ENCODE data around the gene ZC3H7B.

The ZC3H7B gene

DNA sequence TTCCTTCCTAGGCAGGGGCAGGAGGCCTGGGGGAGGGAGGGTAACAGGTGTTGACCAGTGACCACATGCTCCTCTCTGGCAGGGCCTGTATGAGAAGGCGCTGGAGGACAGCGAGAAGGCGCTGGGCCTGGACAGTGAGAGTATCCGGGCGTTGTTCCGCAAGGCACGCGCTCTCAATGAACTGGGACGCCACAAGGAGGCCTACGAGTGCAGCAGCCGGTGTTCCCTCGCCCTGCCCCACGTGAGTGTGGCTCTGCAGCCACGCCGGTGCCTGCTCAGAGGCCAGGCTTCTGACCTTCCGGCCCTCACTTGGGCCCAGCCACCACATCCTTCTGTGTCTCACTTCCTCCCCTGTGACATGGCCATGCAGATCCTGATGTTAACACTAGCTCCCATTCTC lies 25.8 kb downstream of the ZC3H7B start:
- H3K27me3 ChIP-seq (ENCODE audit: control insufficient read depth, insufficient read depth, low read length) = no peaks in the 10 kb centered on the region
- WGBS (ENCODE audit: insufficient coverage, insufficient read length) = no CpG with 5 or more reads among the region's 16 CpGs
- H3K9me3 ChIP-seq (ENCODE audit: control insufficient read depth, insufficient read depth, low read length) = no peaks in the 10 kb centered on the region
- H3K36me3 ChIP-seq (ENCODE audit: control insufficient read depth, insufficient read depth, low read length) = peaks cover 30% of the 10 kb centered on the region
- no peaks in the 10 kb centered on the region for H3K4me1 ChIP-seq (ENCODE audit: control insufficient read depth, insufficient read depth, low read length)
- no peak overlapping the region for H3K4me3 ChIP-seq (ENCODE audit: low read length)
- no peak for DNase-seq (ENCODE audit: low read depth, low spot score)
- H3K27ac ChIP-seq (ENCODE audit: low read length) = no peak overlapping the region

DNA sequence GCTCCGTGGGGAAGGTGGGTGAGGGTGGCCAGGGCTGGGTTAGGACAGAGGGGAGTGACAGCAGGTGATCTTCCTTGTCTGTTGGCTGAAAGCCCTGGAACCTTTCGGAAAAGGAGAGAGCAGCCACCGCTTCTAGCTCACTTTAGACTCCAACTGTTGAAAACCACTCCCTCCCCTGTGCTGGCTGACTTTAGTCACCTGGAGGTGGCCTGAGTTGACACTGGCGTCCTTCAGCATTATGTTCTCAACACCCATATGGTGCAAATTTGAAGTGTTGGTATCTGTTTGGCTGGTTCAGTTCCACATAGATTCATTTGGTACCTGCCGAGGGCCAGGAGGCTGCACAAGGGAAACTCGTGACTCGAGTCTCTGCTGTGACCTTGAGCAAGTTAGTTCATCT lies 28.8 kb downstream of the ZC3H7B start:
- no peaks in the 10 kb centered on the region; the same call in 1 of the 2 replicates for H3K4me1 ChIP-seq (ENCODE audit: control insufficient read depth, insufficient read depth, low read length)
- H3K27ac ChIP-seq (ENCODE audit: low read length) = no peak overlapping the region
- no peak for DNase-seq (ENCODE audit: low read depth, low spot score)
- H3K4me3 ChIP-seq (ENCODE audit: low read length) = no peak overlapping the region
- no peaks in the 10 kb centered on the region for H3K27me3 ChIP-seq (ENCODE audit: control insufficient read depth, insufficient read depth, low read length)
- H3K9me3 ChIP-seq (ENCODE audit: control insufficient read depth, insufficient read depth, low read length) = no peaks in the 10 kb centered on the region
- no CpG with 5 or more reads among the region's 7 CpGs for WGBS (ENCODE audit: insufficient coverage, insufficient read length)
- H3K36me3 ChIP-seq (ENCODE audit: control insufficient read depth, insufficient read depth, low read length) = peaks cover 28% of the 10 kb centered on the region

DNA sequence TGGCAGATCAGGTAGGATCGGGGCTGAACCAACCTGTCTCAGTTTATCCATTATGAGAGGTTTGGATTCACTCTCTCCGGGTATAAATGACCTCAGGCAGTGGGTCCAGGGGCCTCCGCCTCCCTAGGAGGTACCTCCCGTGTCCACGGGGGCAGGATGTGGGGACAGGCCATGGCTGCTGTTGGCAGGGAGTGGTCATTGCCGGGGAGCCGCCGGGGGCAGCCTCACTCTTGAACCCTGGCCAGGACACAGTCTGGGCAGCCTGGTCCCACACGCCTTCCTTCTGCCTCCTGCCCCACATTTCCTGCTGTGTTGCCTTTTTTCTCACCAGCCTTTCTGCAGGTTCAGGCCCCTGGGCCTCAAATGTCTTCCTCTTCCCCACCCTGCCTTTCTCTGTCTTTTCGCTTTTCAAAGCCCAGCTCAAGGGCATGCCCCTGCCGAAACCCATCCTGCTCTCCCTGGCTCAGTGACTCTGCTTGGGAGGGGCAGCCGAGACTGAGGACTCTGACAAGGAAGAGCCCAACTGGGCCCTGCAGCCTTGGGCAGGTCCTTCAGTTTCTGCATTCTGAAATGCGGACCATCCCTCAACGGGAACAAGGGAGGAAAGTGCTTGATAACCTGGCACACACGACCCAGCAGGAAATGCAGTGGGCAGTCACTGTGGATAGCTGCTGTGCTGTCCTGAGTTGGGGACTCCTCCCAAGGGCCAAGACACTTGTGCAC lies 31.1 kb downstream of the ZC3H7B start:
- no CpG with 5 or more reads among the region's 15 CpGs for WGBS (ENCODE audit: insufficient coverage, insufficient read length)
- Histone ChIP-seq H3K27ac (ENCODE audit: low read length) (no peak overlapping the region), H3K27me3 (ENCODE audit: control insufficient read depth, insufficient read depth, low read length) (no peaks in the 10 kb centered on the region), H3K4me1 (ENCODE audit: control insufficient read depth, insufficient read depth, low read length) (no peaks in the 10 kb centered on the region; the same call in 1 of the 2 replicates), H3K9me3 (ENCODE audit: control insufficient read depth, insufficient read depth, low read length) (no peaks in the 10 kb centered on the region), H3K36me3 (ENCODE audit: control insufficient read depth, insufficient read depth, low read length) (peaks cover 14% of the 10 kb centered on the region), H3K4me3 (ENCODE audit: low read length) (no peak overlapping the region)
- DNase-seq (ENCODE audit: low read depth, low spot score) = no peak

DNA sequence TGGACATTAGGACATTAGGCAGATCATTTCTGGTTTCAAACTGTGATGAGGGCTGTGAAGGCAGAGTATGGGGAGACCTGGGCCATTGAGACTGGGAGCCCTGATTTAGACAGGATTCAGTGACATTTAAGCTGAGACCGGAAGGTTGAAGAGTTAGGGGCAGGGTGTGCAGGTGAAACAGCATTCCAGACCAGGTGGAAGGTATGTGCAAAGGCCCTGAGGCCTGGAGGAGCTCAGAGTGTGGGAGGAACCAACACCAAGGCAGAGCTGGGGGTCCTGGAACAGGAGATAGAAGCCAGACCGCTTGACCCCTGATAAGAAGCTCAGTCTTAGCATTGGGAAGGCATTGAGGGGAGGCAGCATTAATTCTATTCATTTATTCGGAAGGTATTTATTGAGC lies 32.5 kb downstream of the ZC3H7B start:
- no peak for DNase-seq (ENCODE audit: low read depth, low spot score)
- Histone ChIP-seq H3K36me3 (ENCODE audit: control insufficient read depth, insufficient read depth, low read length) (peaks cover 15% of the 10 kb centered on the region), H3K4me3 (ENCODE audit: low read length) (no peak overlapping the region), H3K27me3 (ENCODE audit: control insufficient read depth, insufficient read depth, low read length) (no peaks in the 10 kb centered on the region), H3K9me3 (ENCODE audit: control insufficient read depth, insufficient read depth, low read length) (no peaks in the 10 kb centered on the region), H3K27ac (ENCODE audit: low read length) (no peak overlapping the region), H3K4me1 (ENCODE audit: control insufficient read depth, insufficient read depth, low read length) (no peaks in the 10 kb centered on the region; the same call in 1 of the 2 replicates)
- WGBS (ENCODE audit: insufficient coverage, insufficient read length) = no CpG with 5 or more reads among the region's 3 CpGs

DNA sequence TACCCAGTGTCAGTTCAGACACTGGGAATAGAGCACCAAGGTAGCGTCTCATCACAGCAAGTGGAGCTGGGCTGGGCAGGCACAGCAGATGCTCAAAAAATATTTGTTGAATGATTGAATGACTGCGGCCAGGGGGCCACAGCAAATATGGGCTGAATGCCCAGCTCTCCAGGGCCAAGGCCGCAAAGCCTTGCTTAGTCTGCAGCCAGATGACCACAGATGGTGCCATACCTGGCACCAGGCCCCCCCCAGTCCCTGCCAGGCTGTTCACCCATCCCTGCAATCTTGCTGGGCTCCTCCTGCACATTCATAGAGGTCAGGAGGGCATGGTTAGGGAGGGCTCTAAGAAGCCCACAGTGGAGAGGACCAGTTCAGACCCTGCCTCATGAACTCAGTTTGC lies 32.9 kb downstream of the ZC3H7B start:
- H3K9me3 ChIP-seq (ENCODE audit: control insufficient read depth, insufficient read depth, low read length) = no peaks in the 10 kb centered on the region
- no peaks in the 10 kb centered on the region; the same call in 1 of the 2 replicates for H3K4me1 ChIP-seq (ENCODE audit: control insufficient read depth, insufficient read depth, low read length)
- H3K36me3 ChIP-seq (ENCODE audit: control insufficient read depth, insufficient read depth, low read length) = peaks cover 17% of the 10 kb centered on the region
- no peak for DNase-seq (ENCODE audit: low read depth, low spot score)
- no peaks in the 10 kb centered on the region for H3K27me3 ChIP-seq (ENCODE audit: control insufficient read depth, insufficient read depth, low read length)
- WGBS (ENCODE audit: insufficient coverage, insufficient read length) = no CpG with 5 or more reads among the region's 3 CpGs
- no peak overlapping the region for H3K4me3 ChIP-seq (ENCODE audit: low read length)
- no peak overlapping the region for H3K27ac ChIP-seq (ENCODE audit: low read length)

DNA sequence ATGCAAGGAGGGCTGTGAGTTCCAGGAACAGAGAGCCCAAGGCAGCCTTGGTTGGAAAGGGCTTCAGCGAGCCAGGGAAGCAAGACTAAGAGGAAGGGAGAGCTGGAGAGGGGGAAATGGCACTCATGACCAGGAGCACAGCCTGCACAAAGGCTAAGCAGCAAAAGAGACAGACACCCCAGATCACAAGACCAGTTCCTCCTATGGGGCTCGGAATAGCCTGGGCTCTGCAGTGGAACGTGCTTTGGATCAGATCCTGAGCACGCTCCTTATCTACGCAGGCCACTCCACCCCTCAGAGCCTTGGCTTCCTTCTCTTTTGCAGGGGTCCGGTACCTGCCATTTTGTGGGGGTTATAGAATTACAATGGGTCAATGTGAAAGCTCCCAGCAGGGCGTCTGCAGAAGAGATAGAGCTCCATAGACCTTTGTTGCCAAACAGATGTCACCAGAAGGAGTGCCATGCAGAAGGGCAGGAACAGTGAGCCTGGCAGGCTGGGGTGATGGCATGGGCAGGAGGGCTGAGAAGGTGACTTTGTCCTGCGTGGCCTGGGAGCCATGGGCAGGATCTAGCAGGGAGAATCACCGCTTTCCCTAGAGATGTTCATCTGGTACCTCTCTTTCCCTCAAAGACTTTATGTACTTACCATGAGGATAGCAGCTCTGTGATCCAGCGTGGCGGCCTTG lies 33.8 kb downstream of the ZC3H7B start:
- Histone ChIP-seq H3K36me3 (ENCODE audit: control insufficient read depth, insufficient read depth, low read length) (peaks cover 17% of the 10 kb centered on the region), H3K9me3 (ENCODE audit: control insufficient read depth, insufficient read depth, low read length) (no peaks in the 10 kb centered on the region), H3K4me1 (ENCODE audit: control insufficient read depth, insufficient read depth, low read length) (no peaks in the 10 kb centered on the region; the same call in 1 of the 2 replicates), H3K27me3 (ENCODE audit: control insufficient read depth, insufficient read depth, low read length) (no peaks in the 10 kb centered on the region), H3K4me3 (ENCODE audit: low read length) (no peak overlapping the region), H3K27ac (ENCODE audit: low read length) (no peak overlapping the region)
- no CpG with 5 or more reads among the region's 11 CpGs for WGBS (ENCODE audit: insufficient coverage, insufficient read length)
- no peak for DNase-seq (ENCODE audit: low read depth, low spot score)

DNA sequence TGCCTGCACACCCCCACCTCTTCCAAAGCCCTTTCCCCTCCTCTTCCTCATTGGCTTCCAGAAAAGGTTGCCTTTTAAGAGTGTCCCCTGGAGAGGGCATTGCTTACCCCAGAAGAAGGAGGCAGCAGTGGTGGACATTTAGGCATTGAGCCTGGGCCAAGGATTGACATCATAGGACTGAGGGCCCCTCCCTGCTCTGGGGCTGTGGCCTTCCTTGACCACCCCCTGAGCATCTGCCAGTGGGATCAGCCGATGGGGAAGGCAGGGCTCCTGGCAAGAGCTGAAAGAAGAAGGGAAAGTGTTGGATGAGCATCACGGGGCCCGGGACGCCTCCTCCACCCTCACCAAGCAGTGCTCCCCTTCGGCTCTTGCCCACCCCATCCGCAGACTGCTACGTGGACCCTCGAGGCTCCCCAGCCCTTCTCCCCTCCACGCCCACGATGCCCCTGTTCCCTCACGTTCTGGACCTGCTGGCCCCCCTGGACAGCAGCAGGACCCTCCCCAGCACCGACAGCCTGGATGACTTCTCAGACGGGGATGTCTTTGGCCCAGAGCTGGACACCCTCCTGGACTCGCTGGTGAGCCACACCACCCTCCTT lies 37.4 kb downstream of the ZC3H7B start:
- no peak for DNase-seq (ENCODE audit: low read depth, low spot score)
- no peaks in the 10 kb centered on the region for H3K9me3 ChIP-seq (ENCODE audit: control insufficient read depth, insufficient read depth, low read length)
- no peaks in the 10 kb centered on the region for H3K27me3 ChIP-seq (ENCODE audit: control insufficient read depth, insufficient read depth, low read length)
- no peak overlapping the region for H3K27ac ChIP-seq (ENCODE audit: low read length)
- H3K4me1 ChIP-seq (ENCODE audit: control insufficient read depth, insufficient read depth, low read length) = no peaks in the 10 kb centered on the region; the same call in 1 of the 2 replicates
- no peak overlapping the region for H3K4me3 ChIP-seq (ENCODE audit: low read length)
- peaks cover 13% of the 10 kb centered on the region for H3K36me3 ChIP-seq (ENCODE audit: control insufficient read depth, insufficient read depth, low read length)
- no CpG with 5 or more reads among the region's 14 CpGs for WGBS (ENCODE audit: insufficient coverage, insufficient read length)

DNA sequence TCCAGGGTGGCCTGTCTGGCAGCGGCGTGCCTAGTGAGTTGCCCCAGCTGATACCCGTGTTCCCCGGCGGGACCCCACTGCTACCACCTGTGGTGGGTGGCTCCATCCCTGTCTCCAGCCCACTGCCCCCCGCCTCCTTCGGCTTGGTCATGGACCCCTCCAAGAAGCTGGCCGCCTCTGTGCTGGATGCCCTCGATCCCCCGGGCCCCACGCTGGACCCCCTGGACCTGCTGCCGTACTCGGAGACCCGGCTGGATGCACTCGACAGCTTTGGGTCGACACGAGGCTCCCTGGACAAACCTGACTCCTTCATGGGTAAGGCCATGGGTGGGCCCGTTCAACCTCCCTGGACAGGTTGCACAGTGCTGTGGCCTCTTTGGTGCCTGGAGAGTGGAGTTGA lies 38.5 kb downstream of the ZC3H7B start:
- Histone ChIP-seq H3K36me3 (ENCODE audit: control insufficient read depth, insufficient read depth, low read length) (peaks cover 21% of the 10 kb centered on the region), H3K4me1 (ENCODE audit: control insufficient read depth, insufficient read depth, low read length) (no peaks in the 10 kb centered on the region), H3K27ac (ENCODE audit: low read length) (no peak overlapping the region), H3K9me3 (ENCODE audit: control insufficient read depth, insufficient read depth, low read length) (no peaks in the 10 kb centered on the region), H3K4me3 (ENCODE audit: low read length) (no peak overlapping the region), H3K27me3 (ENCODE audit: control insufficient read depth, insufficient read depth, low read length) (no peaks in the 10 kb centered on the region)
- no peak for DNase-seq (ENCODE audit: low read depth, low spot score)
- no CpG with 5 or more reads among the region's 18 CpGs for WGBS (ENCODE audit: insufficient coverage, insufficient read length)

DNA sequence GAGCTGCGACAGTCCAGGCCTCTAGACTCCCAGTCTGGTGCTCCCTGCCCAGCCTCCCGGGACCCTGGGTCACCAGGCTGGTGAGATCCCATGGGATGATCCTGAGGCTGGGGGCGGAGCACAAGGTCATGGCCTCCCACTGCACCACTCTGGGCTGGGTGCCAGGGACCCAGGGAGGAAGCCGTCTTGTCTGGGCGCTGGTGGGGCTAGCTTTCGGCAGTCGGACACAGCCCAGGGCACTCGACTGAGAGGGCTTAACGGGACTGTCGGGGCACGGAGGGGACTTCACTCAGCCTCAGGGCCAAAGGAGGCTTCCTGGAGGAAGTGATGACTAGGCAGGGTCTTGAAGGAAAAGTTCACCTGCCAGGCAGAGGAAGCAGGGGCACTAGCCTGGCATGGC lies 39.0 kb downstream of the ZC3H7B start:
- H3K4me1 ChIP-seq (ENCODE audit: control insufficient read depth, insufficient read depth, low read length) = no peaks in the 10 kb centered on the region
- no peak overlapping the region for H3K27ac ChIP-seq (ENCODE audit: low read length)
- H3K4me3 ChIP-seq (ENCODE audit: low read length) = no peak overlapping the region
- WGBS (ENCODE audit: insufficient coverage, insufficient read length) = no CpG with 5 or more reads among the region's 11 CpGs
- DNase-seq (ENCODE audit: low read depth, low spot score) = no peak
- H3K9me3 ChIP-seq (ENCODE audit: control insufficient read depth, insufficient read depth, low read length) = no peaks in the 10 kb centered on the region
- no peaks in the 10 kb centered on the region for H3K27me3 ChIP-seq (ENCODE audit: control insufficient read depth, insufficient read depth, low read length)
- H3K36me3 ChIP-seq (ENCODE audit: control insufficient read depth, insufficient read depth, low read length) = peaks cover 21% of the 10 kb centered on the region

DNA sequence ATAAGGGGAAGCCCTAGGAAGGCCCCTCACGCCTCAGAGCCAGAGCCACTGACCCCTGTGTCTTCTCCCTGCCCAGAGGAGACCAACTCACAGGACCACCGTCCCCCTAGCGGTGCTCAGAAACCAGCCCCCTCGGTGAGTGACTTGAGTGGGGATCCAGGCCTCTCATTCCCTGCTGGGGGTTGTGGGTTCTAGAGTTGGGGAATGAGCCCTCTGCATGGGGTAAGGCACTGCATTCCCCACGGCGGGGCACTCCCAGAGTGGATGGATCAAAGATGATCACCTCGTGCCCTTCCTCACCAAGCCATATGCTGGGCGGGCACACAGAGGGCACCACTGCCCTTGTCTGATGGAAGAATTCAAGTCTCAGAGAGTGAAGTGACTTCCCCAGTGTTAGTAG lies 39.7 kb downstream of the ZC3H7B start:
- Histone ChIP-seq H3K27me3 (ENCODE audit: control insufficient read depth, insufficient read depth, low read length) (no peaks in the 10 kb centered on the region), H3K36me3 (ENCODE audit: control insufficient read depth, insufficient read depth, low read length) (peaks cover 27% of the 10 kb centered on the region), H3K27ac (ENCODE audit: low read length) (no peak overlapping the region), H3K4me1 (ENCODE audit: control insufficient read depth, insufficient read depth, low read length) (no peaks in the 10 kb centered on the region), H3K4me3 (ENCODE audit: low read length) (no peak overlapping the region), H3K9me3 (ENCODE audit: control insufficient read depth, insufficient read depth, low read length) (no peaks in the 10 kb centered on the region)
- WGBS (ENCODE audit: insufficient coverage, insufficient read length) = no CpG with 5 or more reads among the region's 8 CpGs
- DNase-seq (ENCODE audit: low read depth, low spot score) = no peak
